Heart left ventricle (tissue), 16 donors: ENCODE data around the gene SIM2. TPM values are rescaled to one million over a fixed set of nuclear protein-coding genes. Genes with fewer than 3 reads are reported as not detected.

Source experiments
- ATAC-seq, 4 donors: fragments of 200-7000 bp; cut with Tn5 transposase; one replicate each; pipeline ENCODE4 v1.9.1; 2020 to 2022; ENCODE audit warnings: moderate library complexity in 4 of 4, mild to moderate bottlenecking in 3 of 4, moderate number of reproducible peaks in 1 of 4
- DNase-seq, 5 donors: peaks; one replicate each; pipeline ENCODE4 v3.0.0-alpha.2; 2020
- H3K27ac ChIP-seq, 12 donors: fragments of 200-600 bp; sonication (generic) in 4 of 12; one replicate each; pipeline versions ENCODE4 v1.5.0 to v1.8.0; 2016 to 2022; ENCODE audit warnings: mild to moderate bottlenecking in 2 of 12
- H3K27me3 ChIP-seq, 9 donors: fragments of 200-600 bp; sonication (generic) in 2 of 9; one replicate each; pipeline versions ENCODE4 v1.5.1 to v1.8.0; 2016 to 2022; ENCODE audit warnings: mild to moderate bottlenecking in 3 of 9
- H3K36me3 ChIP-seq, 9 donors: fragments of 200-600 bp; sonication (generic) in 2 of 9; one replicate each; pipeline versions ENCODE4 v1.5.0 to v1.8.0; 2018 to 2022; ENCODE audit warnings: mild to moderate bottlenecking in 2 of 9
- H3K4me1 ChIP-seq, 12 donors: fragments of 200-600 bp; sonication (generic) in 4 of 12; one replicate each; pipeline versions ENCODE4 v1.5.0 to v1.8.0; 2016 to 2022; ENCODE audit warnings: mild to moderate bottlenecking in 3 of 12
- H3K4me3 ChIP-seq, 12 donors: fragments of 200-600 bp; sonication (generic) in 4 of 12; one replicate each; pipeline versions ENCODE4 v1.5.0 to v1.8.0; 2017 to 2022; ENCODE audit warnings: mild to moderate bottlenecking in 9 of 12, moderate library complexity in 4 of 12
- H3K9me3 ChIP-seq, 12 donors: fragments of 200-600 bp; sonication (generic) in 4 of 12; one replicate each; pipeline versions ENCODE4 v1.5.0 to v1.8.0; 2016 to 2022; ENCODE audit warnings: mild to moderate bottlenecking in 1 of 12
- POLR2A ChIP-seq, 2 donors: fragments of 450-650 bp; IDR thresholded peaks; one replicate each; pipeline ENCODE4 v1.6.1; 2017; ENCODE audit warnings: antibody characterized with exemption in 2 of 2, mild to moderate bottlenecking in 2 of 2, moderate library complexity in 2 of 2
- WGBS, 4 donors: extraction: QIAGEN DNeasy Blood & Tissue Kit in 2 of 4; methylation state at CpG; one replicate each; pipeline versions ENCODE4 v1.1.5 to v1.1.7; 2013 to 2018; 5-methylcytosine and 5-hydroxymethylcytosine counted together
- intact Hi-C, 10 donors: fragments of 100-400 bp; cut with DNase I; formaldehyde crosslinking; loops; one replicate each; pipeline versions ENCODE4 v1.11.1 to v1.14.2; 2022
- polyA plus RNA-seq, 2 donors: library from polyadenylated mRNA; stranded (reverse); fragments of 200-250 nt; gene quantifications; one replicate each; pipeline ENCODE4 v1.2.3, GENCODE V29; 2013
- total RNA-seq, 9 donors: library from RNA; depleted of rRNA in 2 of 9; stranded (reverse); fragments of >200 nt in 2 of 9; fragmentation: NEBNext Ultra II Directional in 3 of 9; extraction: Animal tissue kit (Norgen Biotek cat#: 25700) in 3 of 9; gene quantifications; one replicate each; pipeline versions ENCODE4 v1.1.0 to v1.2.4, GENCODE V29; 2016 to 2023
- TF ChIP-seq, protein P1 (sequence below), 12 donors: fragments of 200-600 bp; sonication (generic) in 4 of 12; IDR thresholded peaks; one replicate each; pipeline versions ENCODE4 v1.5.0 to v1.8.0; 2018 to 2022; ENCODE audit warnings: antibody characterized with exemption in 12 of 12, mild to moderate bottlenecking in 5 of 12
- donor health status: ischemic (EF 13 %, LVEDD 7.1; RV severe dilation, severe dysfunction).
- donor health status: healthy with polysubstance abuse.
- donor health status: DM: no; HTN: yes; CAD: no.
- donor health status: DM: no; HTN: no; CAD: no.
- donor health status: ischemic (EF 25% LVEDD 6.9; RV normal size, moderate dysfunction).
- donor health status: ischemic (EF 25% LVEDD 5.7; RV mildly dilated, moderate dysfunction).
- donor health status: healthy.
- donor health status: DM: yes; HTN: yes; CAD: no.
- donor health status: ischemic (EF 35%, LVEDD 5.7; RV mildly dilated, moderate dysfunction).
- donor health status: nonischemic (EF 11% LVEDD 7.7; RV severe dilation, severe dysfunction).
- donor health status: DM: yes; HTN: yes; CAD: no.
- donor health status: PGD.
- donor health status: ischemic (EF 29% LVEDD 5.4; RV normal size, mild dysfunction).
- donor health status: nonischemic (EF 23%, LVEDD 6.1; RV moderate dilation, normal function).

The SIM2 gene
- total and polyA plus RNA-seq, 11 donors, result 0.01 to 0.88 (median 0.15) TPM; not detected in 8

DNA sequence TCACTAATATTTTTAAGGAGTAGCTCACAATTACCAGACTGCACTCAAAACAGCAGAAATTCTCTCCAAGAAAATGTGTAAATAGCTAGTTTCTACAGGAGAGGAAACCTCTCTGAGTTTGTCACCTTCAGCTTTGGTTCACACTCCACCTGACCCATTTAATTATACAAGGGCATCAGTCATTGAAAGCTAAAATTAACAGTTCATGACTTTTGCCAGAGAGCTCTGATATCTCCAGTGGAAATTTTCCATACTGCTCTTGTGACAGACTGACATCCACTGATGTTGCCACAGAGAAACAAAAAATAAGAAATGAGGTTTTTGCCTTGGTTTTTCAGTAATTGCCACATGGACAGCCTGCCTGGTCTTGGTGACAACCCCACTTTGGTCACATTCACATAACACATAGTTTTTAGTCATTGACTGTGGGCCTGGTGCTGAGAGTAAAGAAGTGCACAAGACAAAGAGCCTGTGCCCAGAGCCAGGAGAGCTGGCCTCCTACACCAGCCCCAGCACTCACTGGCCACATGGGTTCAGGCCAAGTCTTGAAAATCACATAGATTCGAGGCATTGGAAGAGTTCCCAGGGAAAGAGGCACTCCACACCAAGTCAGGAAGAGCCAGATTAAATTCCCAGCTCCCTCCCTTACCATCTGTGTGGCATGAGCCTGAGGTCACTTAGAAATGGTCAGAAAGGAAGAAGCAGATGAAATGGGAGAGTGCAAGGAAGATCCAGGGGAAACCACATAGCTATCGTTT, 13.8 kb upstream of the SIM2 start:
- intact Hi-C loops, result no loop called here
- Histone ChIP-seq H3K4me1 (peaks cover 0 to 15% (median 0%) of the 10 kb centered on the region in 12 donors), H3K36me3 (no peaks in the 10 kb centered on the region), H3K4me3 (no peak overlapping the region), H3K27me3 (peaks cover 0 to 66% (median 24%) of the 10 kb centered on the region in 9 donors), H3K27ac (peak overlapping the region in 11 of 12 donors; percentile 17 to 81 (median 67)), H3K9me3 (peaks cover 0 to 21% (median 11%) of the 10 kb centered on the region in 12 donors)
- peak; percentile 81 to 92 (median 88) for ATAC-seq
- 11 to 28% (median 22%) methylated on average over 2 of the region's 2 CpGs for WGBS, 4 donors
- DNase-seq, result peak in 2 of 5 donors; percentile 51 to 58
- no peak for TF ChIP-seq POLR2A (IDR thresholded peaks at IDR 0.05)

GRCh38 chr21:36686955-36687354, 12.0 kb upstream of the SIM2 start:
- intact Hi-C loops, result no loop called here
- peaks cover 0 to 3% (median 0%) of the 10 kb centered on the region in 12 donors for H3K9me3 ChIP-seq
- H3K4me1 ChIP-seq, result peaks cover 0 to 15% (median 0%) of the 10 kb centered on the region in 12 donors
- WGBS, 4 donors, result 85 to 95% (median 92%) methylated on average over 6 of the region's 6 CpGs
- H3K27ac ChIP-seq, result no peak overlapping the region
- DNase-seq, result no peak
- no peak for TF ChIP-seq POLR2A (IDR thresholded peaks at IDR 0.05)
- TF ChIP-seq, protein P1, sequence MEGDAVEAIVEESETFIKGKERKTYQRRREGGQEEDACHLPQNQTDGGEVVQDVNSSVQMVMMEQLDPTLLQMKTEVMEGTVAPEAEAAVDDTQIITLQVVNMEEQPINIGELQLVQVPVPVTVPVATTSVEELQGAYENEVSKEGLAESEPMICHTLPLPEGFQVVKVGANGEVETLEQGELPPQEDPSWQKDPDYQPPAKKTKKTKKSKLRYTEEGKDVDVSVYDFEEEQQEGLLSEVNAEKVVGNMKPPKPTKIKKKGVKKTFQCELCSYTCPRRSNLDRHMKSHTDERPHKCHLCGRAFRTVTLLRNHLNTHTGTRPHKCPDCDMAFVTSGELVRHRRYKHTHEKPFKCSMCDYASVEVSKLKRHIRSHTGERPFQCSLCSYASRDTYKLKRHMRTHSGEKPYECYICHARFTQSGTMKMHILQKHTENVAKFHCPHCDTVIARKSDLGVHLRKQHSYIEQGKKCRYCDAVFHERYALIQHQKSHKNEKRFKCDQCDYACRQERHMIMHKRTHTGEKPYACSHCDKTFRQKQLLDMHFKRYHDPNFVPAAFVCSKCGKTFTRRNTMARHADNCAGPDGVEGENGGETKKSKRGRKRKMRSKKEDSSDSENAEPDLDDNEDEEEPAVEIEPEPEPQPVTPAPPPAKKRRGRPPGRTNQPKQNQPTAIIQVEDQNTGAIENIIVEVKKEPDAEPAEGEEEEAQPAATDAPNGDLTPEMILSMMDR (IDR thresholded peaks at IDR 0.05), result no peak
- H3K36me3 ChIP-seq, result no peaks in the 10 kb centered on the region
- ATAC-seq, result no peak
- H3K4me3 ChIP-seq, result no peak overlapping the region
- peaks cover 7 to 73% (median 40%) of the 10 kb centered on the region in 9 donors for H3K27me3 ChIP-seq

DNA sequence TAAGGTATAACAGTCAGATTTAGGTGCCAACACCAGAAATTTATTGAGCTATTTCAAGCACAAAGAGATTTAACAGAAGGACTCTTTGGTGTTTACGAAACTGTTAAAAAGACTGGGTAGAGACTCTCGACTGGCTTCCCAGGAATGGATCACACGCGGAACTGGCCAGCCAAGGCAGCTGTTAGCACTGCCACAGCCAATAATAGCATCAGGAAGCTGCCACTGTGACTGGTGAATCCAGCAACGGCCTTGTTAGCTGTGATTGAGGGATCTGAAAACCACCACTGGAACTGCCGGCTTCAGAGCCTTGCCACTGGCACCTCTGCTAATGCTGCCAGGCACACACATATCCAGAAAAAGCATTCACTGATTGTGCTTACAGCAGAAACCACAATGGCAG, 10.6 kb upstream of the SIM2 start:
- H3K9me3 ChIP-seq, result peaks cover 0 to 2% (median 0%) of the 10 kb centered on the region in 12 donors
- peaks cover 20 to 76% (median 54%) of the 10 kb centered on the region in 9 donors for H3K27me3 ChIP-seq
- H3K36me3 ChIP-seq, result no peaks in the 10 kb centered on the region
- ATAC-seq, result peak in 3 of 4 donors; percentile 32 to 56 (median 45)
- 13 to 46% (median 31%) methylated on average over 6 of the region's 6 CpGs for WGBS, 4 donors
- peak in 1 of 5 donors; percentile 55 for DNase-seq
- H3K27ac ChIP-seq, result no peak overlapping the region
- TF ChIP-seq POLR2A (IDR thresholded peaks at IDR 0.05), result no peak
- TF ChIP-seq, protein P1 (IDR thresholded peaks at IDR 0.05), result no peak
- no peak overlapping the region for H3K4me3 ChIP-seq
- intact Hi-C loops, result no loop called here
- H3K4me1 ChIP-seq, result peaks cover 0 to 20% (median 8%) of the 10 kb centered on the region in 12 donors

- 79 to 85% (median 80%) methylated on average over 7 of the region's 7 CpGs for WGBS, 4 donors
- Histone ChIP-seq H3K27me3 (peaks cover 30 to 84% (median 64%) of the 10 kb centered on the region in 9 donors), H3K4me1 (peaks cover 0 to 20% (median 9%) of the 10 kb centered on the region in 12 donors), H3K9me3 (peaks cover 0 to 2% (median 0%) of the 10 kb centered on the region in 12 donors), H3K27ac (no peak overlapping the region), H3K4me3 (no peak overlapping the region), H3K36me3 (no peaks in the 10 kb centered on the region)
- ATAC-seq, result no peak
- no peak for DNase-seq
- intact Hi-C loops, result no loop called here
- no peak for TF ChIP-seq POLR2A (IDR thresholded peaks at IDR 0.05)
- TF ChIP-seq, protein P1 (IDR thresholded peaks at IDR 0.05), result no peak
Measured at GRCh38 chr21:36689324-36689723, 9.6 kb upstream of the SIM2 start.
